HG02571 (cell line): Measurements from ENCODE around the gene KRTAP10-8.
"Not testable (repeated sequence)": the region's sequence is repeated elsewhere in the genome, so short reads cannot be mapped to it uniquely, and the experiment has no call there.

ENCODE experiments used
- ATAC-seq: cut with Tn5 transposase; IDR thresholded peaks from one replicate; pipeline ENCODE4 v1.9.1; 2021; ENCODE audit warnings: mild to moderate bottlenecking, moderate library complexity; ENCODE audit not compliant: unreplicated experiment

KRTAP10-8 gene

GRCh38 chr21:44643741-44644310 lies 31.9 kb downstream of the KRTAP10-8 start:
- ATAC-seq = no peak

GRCh38 chr21:44644878-44645277 lies 33.0 kb downstream of the KRTAP10-8 start:
- ATAC-seq = no peak

GRCh38 chr21:44646366-44647221 lies 34.7 kb downstream of the KRTAP10-8 start, which contains the start of gene KRTAP10-11:
TSS of gene KRTAP10-11 (plus strand) at chr21:44646414. CDS start at chr21:44646459, 45 bp downstream.
- not testable (repeated sequence) for ATAC-seq

GRCh38 chr21:44647222-44647552 lies 35.3 kb downstream of the KRTAP10-8 start:
- no peak for ATAC-seq

GRCh38 chr21:44648557-44649311 lies 36.9 kb downstream of the KRTAP10-8 start:
- no peak for ATAC-seq

GRCh38 chr21:44649521-44650100 lies 37.7 kb downstream of the KRTAP10-8 start:
- ATAC-seq = no peak

- no peak for ATAC-seq
These were observed 38.5 kb downstream of the KRTAP10-8 start for GRCh38 chr21:44650265-44650972.

GRCh38 chr21:44650973-44651675 lies 39.2 kb downstream of the KRTAP10-8 start:
- ATAC-seq = no peak

GRCh38 chr21:44653123-44653522 lies 41.2 kb downstream of the KRTAP10-8 start:
- no peak for ATAC-seq

- ATAC-seq = no peak
These were observed 42.0 kb downstream of the KRTAP10-8 start for GRCh38 chr21:44653656-44654575.

- no peak for ATAC-seq
These were observed 42.8 kb downstream of the KRTAP10-8 start, which contains the start of gene KRTAP12-4 for GRCh38 chr21:44654576-44655175. TSS of gene KRTAP12-4 (minus strand) at chr21:44654659. CDS start at chr21:44654614, 45 bp downstream.

GRCh38 chr21:44656868-44657267 lies 45.0 kb downstream of the KRTAP10-8 start:
- no peak for ATAC-seq

- no peak for ATAC-seq
These were observed 46.0 kb downstream of the KRTAP10-8 start, which contains the start of gene KRTAP12-3 for GRCh38 chr21:44657635-44658540. TSS of gene KRTAP12-3 (plus strand) at chr21:44657932. CDS start at chr21:44657980, 48 bp downstream.

GRCh38 chr21:44658541-44658910 lies 46.6 kb downstream of the KRTAP10-8 start:
- ATAC-seq = no peak

GRCh38 chr21:44658913-44659595 lies 47.2 kb downstream of the KRTAP10-8 start:
- no peak for ATAC-seq

GRCh38 chr21:44661567-44661966 lies 49.7 kb downstream of the KRTAP10-8 start:
- ATAC-seq = not testable (repeated sequence)
